Calu3 (cell line): Measurements from ENCODE around the gene ANKRD55. TPM values are rescaled to one million over a fixed set of nuclear protein-coding genes. Genes with fewer than 3 reads are reported as not detected.

Experiments
- BruUV-seq: library from RNA; stranded (reverse); fragments of 400-500 nt; replicated peaks from 2 replicates; lab custom pipeline; 2021; lab: Mats Ljungman, UMichigan
- CTCF ChIA-PET: fragments of 300-600 bp; sonication (Branson Sonifier 250); formaldehyde crosslinking; loops from one replicate; lab custom pipeline; 2022; ENCODE audit warnings: antibody characterized with exemption; lab: Charles Lee
- DNase-seq: peaks from one replicate; pipeline ENCODE4 v3.0.0; 2022
- H3K27ac Mint-ChIP-seq: one replicate; pipeline ENCODE4 v1.8.0; 2022; ENCODE audit warnings: mixed read lengths; ENCODE audit not compliant: unreplicated experiment
- H3K27me3 Mint-ChIP-seq: one replicate; pipeline ENCODE4 v1.8.0; 2022; ENCODE audit warnings: mixed read lengths; ENCODE audit not compliant: unreplicated experiment
- H3K36me3 Mint-ChIP-seq: one replicate; pipeline ENCODE4 v1.8.0; 2022; ENCODE audit warnings: mild to moderate bottlenecking, moderate library complexity, mixed read lengths; ENCODE audit not compliant: insufficient read depth, unreplicated experiment
- H3K4me1 Mint-ChIP-seq: one replicate; pipeline ENCODE4 v1.8.0; 2022; ENCODE audit warnings: mild to moderate bottlenecking, low read depth, mixed read lengths; ENCODE audit not compliant: unreplicated experiment
- H3K4me3 Mint-ChIP-seq: one replicate; pipeline ENCODE4 v1.8.0; 2022; ENCODE audit warnings: mild to moderate bottlenecking, low read depth, moderate library complexity, mixed read lengths; ENCODE audit not compliant: unreplicated experiment
- H3K9me3 Mint-ChIP-seq: one replicate; pipeline ENCODE4 v1.8.0; 2022; ENCODE audit warnings: low read depth, mixed read lengths; ENCODE audit not compliant: unreplicated experiment
- intact Hi-C: fragments of 100-400 bp; cut with micrococcal nuclease; formaldehyde crosslinking; loops from one replicate; pipeline ENCODE4 v1.10.0; 2022; ENCODE audit not compliant: unreplicated experiment
- total RNA-seq: library from RNA; stranded (reverse); gene quantifications from 2 replicates; pipeline ENCODE4 v1.2.3, GENCODE V29; 2022
- TF ChIP-seq, protein P1 (sequence below): fragments of 200-600 bp; IDR thresholded peaks from one replicate; pipeline ENCODE4 v1.8.0; 2022; ENCODE audit warnings: antibody characterized with exemption; ENCODE audit not compliant: unreplicated experiment

Gene ANKRD55
- total RNA-seq, 1 experiment from 2014 or later: not detected

- Mint-ChIP-seq H3K27me3 (no peaks in the 10 kb centered on the region), H3K36me3 (no peaks in the 10 kb centered on the region), H3K4me1 (no peaks in the 10 kb centered on the region), H3K9me3 (no peaks in the 10 kb centered on the region), H3K27ac (no peak overlapping the region), H3K4me3 (no peak overlapping the region)
- DNase-seq: no peak
- no TSS peak for BruUV-seq
- CTCF ChIA-PET: no interaction called here
- TF ChIP-seq, protein P1, sequence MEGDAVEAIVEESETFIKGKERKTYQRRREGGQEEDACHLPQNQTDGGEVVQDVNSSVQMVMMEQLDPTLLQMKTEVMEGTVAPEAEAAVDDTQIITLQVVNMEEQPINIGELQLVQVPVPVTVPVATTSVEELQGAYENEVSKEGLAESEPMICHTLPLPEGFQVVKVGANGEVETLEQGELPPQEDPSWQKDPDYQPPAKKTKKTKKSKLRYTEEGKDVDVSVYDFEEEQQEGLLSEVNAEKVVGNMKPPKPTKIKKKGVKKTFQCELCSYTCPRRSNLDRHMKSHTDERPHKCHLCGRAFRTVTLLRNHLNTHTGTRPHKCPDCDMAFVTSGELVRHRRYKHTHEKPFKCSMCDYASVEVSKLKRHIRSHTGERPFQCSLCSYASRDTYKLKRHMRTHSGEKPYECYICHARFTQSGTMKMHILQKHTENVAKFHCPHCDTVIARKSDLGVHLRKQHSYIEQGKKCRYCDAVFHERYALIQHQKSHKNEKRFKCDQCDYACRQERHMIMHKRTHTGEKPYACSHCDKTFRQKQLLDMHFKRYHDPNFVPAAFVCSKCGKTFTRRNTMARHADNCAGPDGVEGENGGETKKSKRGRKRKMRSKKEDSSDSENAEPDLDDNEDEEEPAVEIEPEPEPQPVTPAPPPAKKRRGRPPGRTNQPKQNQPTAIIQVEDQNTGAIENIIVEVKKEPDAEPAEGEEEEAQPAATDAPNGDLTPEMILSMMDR: no peak
- intact Hi-C loops: no loop called here
Measured at GRCh38 chr5:56190497-56190896, 42.6 kb downstream of the ANKRD55 start.

- no peaks in the 10 kb centered on the region for H3K27me3 Mint-ChIP-seq
- no peaks in the 10 kb centered on the region for H3K36me3 Mint-ChIP-seq
- CTCF ChIA-PET: no interaction called here
- H3K4me3 Mint-ChIP-seq: no peak overlapping the region
- BruUV-seq: no TSS peak
- TF ChIP-seq, protein P1: no peak
- intact Hi-C loops: no loop called here
- H3K27ac Mint-ChIP-seq: no peak overlapping the region
- no peak for DNase-seq
- H3K9me3 Mint-ChIP-seq: no peaks in the 10 kb centered on the region
- no peaks in the 10 kb centered on the region for H3K4me1 Mint-ChIP-seq
Measured at GRCh38 chr5:56185768-56186311, 47.3 kb downstream of the ANKRD55 start.

- TF ChIP-seq, protein P1: no peak
- H3K9me3 Mint-ChIP-seq: no peaks in the 10 kb centered on the region
- no peak overlapping the region for H3K27ac Mint-ChIP-seq
- H3K4me1 Mint-ChIP-seq: no peaks in the 10 kb centered on the region
- intact Hi-C loops: no loop called here
- CTCF ChIA-PET: no interaction called here
- no peaks in the 10 kb centered on the region for H3K36me3 Mint-ChIP-seq
- H3K27me3 Mint-ChIP-seq: no peaks in the 10 kb centered on the region
- no peak for DNase-seq
- no peak overlapping the region for H3K4me3 Mint-ChIP-seq
- no TSS peak for BruUV-seq
Measured at GRCh38 chr5:56183506-56183905, 49.6 kb downstream of the ANKRD55 start.

DNA sequence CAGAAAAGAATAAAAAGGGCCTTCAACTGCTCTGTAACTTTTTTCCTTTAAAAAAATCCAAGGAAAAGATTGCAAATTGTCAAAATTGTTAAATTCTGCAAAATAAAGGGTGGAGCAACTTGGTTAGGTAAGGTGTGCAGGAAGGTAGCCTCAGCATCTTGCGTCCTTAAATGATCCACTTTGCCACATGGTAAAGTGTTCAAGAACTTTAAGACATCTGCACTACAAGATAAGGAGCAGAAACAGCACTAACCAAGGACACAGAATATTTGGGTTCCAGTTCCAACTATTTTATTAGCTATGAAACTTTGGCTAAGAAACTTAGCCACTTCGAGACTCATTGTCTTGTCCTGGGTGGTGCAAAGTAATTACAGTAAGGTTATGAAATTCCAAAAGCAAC, 53.7 kb downstream of the ANKRD55 start:
- Mint-ChIP-seq H3K27ac (no peak overlapping the region), H3K9me3 (no peaks in the 10 kb centered on the region), H3K27me3 (no peaks in the 10 kb centered on the region), H3K36me3 (no peaks in the 10 kb centered on the region), H3K4me3 (no peak overlapping the region), H3K4me1 (peaks cover 11% of the 10 kb centered on the region)
- intact Hi-C loops: no loop called here
- CTCF ChIA-PET: no interaction called here
- TF ChIP-seq, protein P1: no peak
- DNase-seq: no peak
- no TSS peak for BruUV-seq
